IMR-90 (cell line): ENCODE data around the gene DOCK1. TPM values are rescaled to one million over a fixed set of nuclear protein-coding genes. Genes with fewer than 3 reads are reported as not detected.

Source experiments
- ATAC-seq: fragments of 200-7000 bp; cut with Tn5 transposase; 2 replicates; pipeline ENCODE4 v1.9.1; 2020; ENCODE audit warnings: low read depth, mild to moderate bottlenecking, moderate library complexity
- BruUV-seq: library from RNA; stranded (reverse); fragments of 400-500 nt; replicated peaks from 2 replicates; lab custom pipeline; 2021; lab: Mats Ljungman, UMichigan
- CTCF ChIA-PET: fragments of 300-600 bp; formaldehyde crosslinking; extraction: SDS; loops from one replicate; lab custom pipeline; 2021; ENCODE audit warnings: antibody characterized with exemption; lab: Yijun Ruan, JAX
- POLR2A ChIA-PET: fragments of 300-600 bp; sonication (Branson Sonifier 250); formaldehyde crosslinking; loops from one replicate; lab custom pipeline; 2022; ENCODE audit warnings: antibody characterized with exemption; ENCODE audit not compliant: unreplicated experiment; lab: Charles Lee
- DNase-seq: peaks from one replicate; pipeline ENCODE4 v3.0.0; 2013
- H2AFZ ChIP-seq: replicated peaks from 2 replicates; pipeline ENCODE3; 2013; ENCODE audit warnings: low read length, mild to moderate bottlenecking; ENCODE audit not compliant: poor library complexity
- H2AK5ac ChIP-seq: 2 replicates; pipeline ENCODE4 v1.6.1; 2013; ENCODE audit warnings: low read depth, low read length, inconsistent platforms
- H2AK9ac ChIP-seq: replicated peaks from 2 replicates; pipeline ENCODE3; 2013; ENCODE audit warnings: mild to moderate bottlenecking, low read depth, low read length, moderate library complexity; ENCODE audit not compliant: poor library complexity
- H2BK120ac ChIP-seq: 2 replicates; pipeline ENCODE4 v1.6.1; 2013; ENCODE audit warnings: low read depth, low read length, inconsistent platforms
- H2BK15ac ChIP-seq: 3 replicates; pipeline ENCODE4 v1.6.1; 2013; ENCODE audit warnings: low read depth, low read length, inconsistent platforms
- H2BK20ac ChIP-seq: 2 replicates; pipeline ENCODE4 v1.6.1; 2013; ENCODE audit warnings: low read depth, mild to moderate bottlenecking, inconsistent platforms, low read length, moderate library complexity
- H2BK5ac ChIP-seq: 2 replicates; pipeline ENCODE4 v1.6.1; 2013; ENCODE audit warnings: mild to moderate bottlenecking, low read depth, low read length, inconsistent platforms; ENCODE audit not compliant: poor library complexity, severe bottlenecking
- H3K14ac ChIP-seq: replicated peaks from 2 replicates; pipeline ENCODE4 v1.6.1; 2013; ENCODE audit warnings: low read depth, low read length, inconsistent platforms
- H3K18ac ChIP-seq: 2 replicates; pipeline ENCODE4 v1.6.1; 2013; ENCODE audit warnings: low read depth, low read length, control low read depth
- H3K23ac ChIP-seq: 2 replicates; pipeline ENCODE4 v1.6.1; 2013; ENCODE audit warnings: low read depth, low read length, inconsistent platforms
- H3K27ac ChIP-seq: 2 replicates; pipeline ENCODE4 v1.5.1; 2013; ENCODE audit warnings: mild to moderate bottlenecking, control low read depth, low read length; ENCODE audit not compliant: insufficient read depth
- H3K27me3 ChIP-seq: 2 replicates; pipeline ENCODE4 v1.6.1; 2013; ENCODE audit warnings: low read length; ENCODE audit not compliant: control insufficient read depth, insufficient read depth
- H3K36me3 ChIP-seq: 2 replicates; pipeline ENCODE4 v1.6.1; 2013; ENCODE audit warnings: low read length, mixed read lengths; ENCODE audit not compliant: control insufficient read depth, insufficient read depth
- H3K4ac ChIP-seq: 2 replicates; pipeline ENCODE4 v1.6.1; 2013; ENCODE audit warnings: low read depth, low read length, inconsistent platforms
- H3K4me1 ChIP-seq: 2 replicates; pipeline ENCODE4 v1.6.1; 2013; ENCODE audit warnings: low read length, mixed read lengths; ENCODE audit not compliant: control insufficient read depth, insufficient read depth
- H3K4me2 ChIP-seq: 2 replicates; pipeline ENCODE4 v1.6.1; 2013; ENCODE audit warnings: low read depth, mild to moderate bottlenecking, control low read depth, low read length, moderate library complexity
- H3K4me3 ChIP-seq: 2 replicates; pipeline ENCODE4 v1.5.1; 2013; ENCODE audit warnings: low read depth, mild to moderate bottlenecking, control low read depth, low read length, moderate library complexity; ENCODE audit not compliant: insufficient read depth
- H3K56ac ChIP-seq: 2 replicates; pipeline ENCODE4 v1.6.1; 2013; ENCODE audit warnings: low read length, inconsistent platforms; ENCODE audit not compliant: insufficient read depth; ENCODE audit errors: extremely low read depth
- H3K79me1 ChIP-seq, 2 experiments: 2 replicates each; pipeline ENCODE4 v1.6.1; 2013; ENCODE audit warnings: low read length in 2 of 2, inconsistent platforms in 1 of 2, low read depth in 1 of 2
- H3K9ac ChIP-seq: 2 replicates; pipeline ENCODE4 v1.6.1; 2013; ENCODE audit warnings: low read depth, low read length, control low read depth
- H3K9me1 ChIP-seq: 2 replicates; pipeline ENCODE4 v1.6.1; 2013; ENCODE audit warnings: low read length, inconsistent platforms; ENCODE audit not compliant: insufficient read depth
- H3K9me3 ChIP-seq: 2 replicates; pipeline ENCODE4 v1.6.1; 2013; ENCODE audit warnings: low read length; ENCODE audit not compliant: control insufficient read depth, insufficient read depth
- H4K20me1 ChIP-seq: 2 replicates; pipeline ENCODE4 v1.6.1; 2013; ENCODE audit warnings: low read length, inconsistent platforms; ENCODE audit not compliant: insufficient read depth
- H4K5ac ChIP-seq: 2 replicates; pipeline ENCODE4 v1.6.1; 2013; ENCODE audit warnings: mild to moderate bottlenecking, low read depth, low read length, control low read depth
- H4K8ac ChIP-seq, 2 experiments: 2 replicates each; pipeline ENCODE4 v1.6.1; 2013; ENCODE audit warnings: low read depth in 2 of 2, low read length in 2 of 2, control low read depth in 1 of 2, inconsistent platforms in 1 of 2
- H4K91ac ChIP-seq: 2 replicates; pipeline ENCODE4 v1.6.1; 2013; ENCODE audit warnings: low read depth, low read length, inconsistent platforms; ENCODE audit not compliant: insufficient read depth
- FOS ChIP-seq: fragments of 150-350 bp; IDR thresholded peaks from 2 replicates; pipeline ENCODE4 v1.6.1; 2016; ENCODE audit warnings: low read depth, low read length
- MXI1 ChIP-seq: IDR thresholded peaks from 2 replicates; pipeline ENCODE4 v1.6.1; 2012; ENCODE audit warnings: low read depth, mild to moderate bottlenecking, low read length, moderate library complexity, borderline replicate concordance
- RCOR1 ChIP-seq: IDR thresholded peaks from 2 replicates; pipeline ENCODE4 v1.6.1; 2012; ENCODE audit warnings: mild to moderate bottlenecking, low read length, improper control_type of control experiment; ENCODE audit not compliant: insufficient replicate concordance
- WGBS, 2 experiments: methylation state at CpG; one replicate each; pipeline versions ENCODE4 v1.1.5 to v1.1.7; 2013; ENCODE audit warnings: missing lambda C conversion rate in 2 of 2; ENCODE audit not compliant: insufficient read length in 1 of 2; ENCODE audit errors: extremely low coverage in 2 of 2; 5-methylcytosine and 5-hydroxymethylcytosine counted together
- dilution Hi-C: fragments of 300-500 bp; cut with HindIII; formaldehyde crosslinking; loops from one replicate; pipeline ENCODE4 v1.14.3; 2018; ENCODE audit warnings: low sequenced_read_pairs; ENCODE audit not compliant: unreplicated experiment
- in situ Hi-C: fragments of 300-500 bp; cut with MboI; formaldehyde crosslinking; loops from 3 replicates; pipeline ENCODE4 v1.14.3; 2019; ENCODE audit warnings: low sequenced_read_pairs, inconsistent platforms, mixed read lengths
- intact Hi-C: fragments of 100-400 bp; cut with micrococcal nuclease; formaldehyde crosslinking; loops from 2 replicates; pipeline ENCODE4 v1.10.0; 2022
- polyA plus RNA-seq, 3 experiments: library from polyadenylated mRNA; depleted of rRNA; stranded (reverse); fragments of >200 nt; gene quantifications; 2 replicates each; pipeline ENCODE4 v1.2.3, GENCODE V29; 2012; ENCODE audit warnings: low replicate concordance in 1 of 3
- total RNA-seq: library from RNA; depleted of rRNA; stranded (reverse); fragments of >200 nt; gene quantifications from 2 replicates; pipeline ENCODE4 v1.2.3, GENCODE V29; 2012
- TF ChIP-seq, protein P1 (sequence below): fragments of 150-350 bp; IDR thresholded peaks from 2 replicates; pipeline ENCODE4 v1.6.1; 2016; ENCODE audit warnings: low read depth, mild to moderate bottlenecking, low read length, moderate library complexity, borderline replicate concordance

The DOCK1 gene
- total and polyA plus RNA-seq, 2 of the 4 experiments (the other 2 are of a cell fraction) = 28.2 to 71.0 TPM

DNA sequence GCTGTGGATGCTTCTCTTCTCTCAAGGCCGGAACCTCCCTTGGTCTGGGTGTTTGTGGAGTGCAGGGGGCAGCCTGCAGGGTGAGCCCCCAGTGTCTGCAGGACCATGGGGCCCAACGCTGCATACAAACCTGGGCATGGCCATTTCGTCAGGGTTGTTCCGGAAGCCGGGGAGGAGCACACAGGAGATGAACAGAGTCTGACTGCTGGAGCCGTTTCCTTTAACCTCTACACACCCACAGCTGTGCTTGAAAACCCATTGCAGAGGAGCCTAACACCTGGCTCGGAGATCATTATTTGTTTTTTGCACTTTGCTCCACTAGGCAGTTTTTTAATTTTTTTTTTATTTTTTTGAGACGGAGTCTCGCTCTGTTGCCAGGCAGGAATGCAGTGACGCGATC lies 458.8 kb downstream of the DOCK1 start:
- in situ Hi-C loops (no loop called here), dilution Hi-C loops (no loop called here), intact Hi-C loops (no loop called here)
- Histone ChIP-seq H4K5ac (no peak overlapping the region), H2AFZ (no peak overlapping the region), H3K4me3 (no peak overlapping the region), H4K91ac (no peak overlapping the region), H4K8ac (no peak overlapping the region), H2BK20ac (no peak overlapping the region), H3K4me1 (no peaks in the 10 kb centered on the region; the same call in 1 of the 2 replicates), H2AK9ac (no peak overlapping the region), H2BK15ac (no peak overlapping the region), H2BK5ac (no peak overlapping the region), H3K9me3 (no peaks in the 10 kb centered on the region), H3K56ac (no peak overlapping the region), H2AK5ac (no peak overlapping the region), H3K27ac (no peak overlapping the region), H3K23ac (no peak overlapping the region), H3K4me2 (no peak overlapping the region), H3K18ac (no peak overlapping the region), H3K9me1 (peaks cover 8% of the 10 kb centered on the region; the same call in 1 of the 2 replicates), H3K9ac (no peak overlapping the region), H3K79me1 (no peaks in the 10 kb centered on the region), H3K36me3 (peaks cover 27% of the 10 kb centered on the region), H4K20me1 (no peaks in the 10 kb centered on the region), H3K27me3 (no peaks in the 10 kb centered on the region), H3K14ac (no peak overlapping the region), H2BK120ac (no peak overlapping the region), H3K4ac (no peak overlapping the region)
- TF ChIP-seq RCOR1 = no peak
- no peak for TF ChIP-seq MXI1
- TF ChIP-seq, protein P1, sequence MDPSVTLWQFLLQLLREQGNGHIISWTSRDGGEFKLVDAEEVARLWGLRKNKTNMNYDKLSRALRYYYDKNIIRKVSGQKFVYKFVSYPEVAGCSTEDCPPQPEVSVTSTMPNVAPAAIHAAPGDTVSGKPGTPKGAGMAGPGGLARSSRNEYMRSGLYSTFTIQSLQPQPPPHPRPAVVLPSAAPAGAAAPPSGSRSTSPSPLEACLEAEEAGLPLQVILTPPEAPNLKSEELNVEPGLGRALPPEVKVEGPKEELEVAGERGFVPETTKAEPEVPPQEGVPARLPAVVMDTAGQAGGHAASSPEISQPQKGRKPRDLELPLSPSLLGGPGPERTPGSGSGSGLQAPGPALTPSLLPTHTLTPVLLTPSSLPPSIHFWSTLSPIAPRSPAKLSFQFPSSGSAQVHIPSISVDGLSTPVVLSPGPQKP = no peak
- no peak for TF ChIP-seq FOS
- ChIA-PET POLR2A (no interaction called here), CTCF (no interaction called here)
- no TSS peak for BruUV-seq
- 100% methylated on average over 3 of the region's 11 CpGs; no CpG with 5 or more reads in 1 of the 2 experiments for WGBS, 2 experiments
- ATAC-seq = no peak
- no peak for DNase-seq
